Natural killer cell (primary cell): Measurements from ENCODE around the gene ST6GALNAC2. TPM values are rescaled to one million over a fixed set of nuclear protein-coding genes. Genes with fewer than 3 reads are reported as not detected.
A peak's percentile ranks its signal among the peaks of the same experiment; 100 is the strongest.
"Not testable (repeated sequence)": the region's sequence is repeated elsewhere in the genome, so short reads cannot be mapped to it uniquely, and the experiment has no call there.

Source experiments
- ATAC-seq, 3 donors: fragments of 150-1000 bp in 2 of 3; fragments of 200-7000 bp in 1 of 3; cut with Tn5 transposase; 1 replicate in 1 of 3; 2 replicates in 2 of 3; pipeline ENCODE4 v1.10.0; 2021; ENCODE audit warnings: mild to moderate bottlenecking in 2 of 3, moderate library complexity in 2 of 3
- DNase-seq, 2 donors: peaks; one replicate each; pipeline versions ENCODE4 v3.0.0 to v3.0.0-alpha.2; 2013 to 2021; ENCODE audit warnings: mixed read lengths in 1 of 2
- H3K27ac ChIP-seq: one replicate; pipeline ENCODE4 v1.5.1; 2013; ENCODE audit warnings: mild to moderate bottlenecking, low read length
- H3K27me3 ChIP-seq: one replicate; pipeline ENCODE4 v1.6.1; 2013; ENCODE audit warnings: low read length; ENCODE audit not compliant: control insufficient read depth, insufficient read depth
- H3K36me3 ChIP-seq: one replicate; pipeline ENCODE4 v1.6.1; 2013; ENCODE audit warnings: low read length; ENCODE audit not compliant: control insufficient read depth, insufficient read depth
- H3K4me1 ChIP-seq: one replicate; pipeline ENCODE4 v1.6.1; 2013; ENCODE audit warnings: low read length; ENCODE audit not compliant: control insufficient read depth, insufficient read depth
- H3K4me3 ChIP-seq: one replicate; pipeline ENCODE4 v1.5.1; 2013; ENCODE audit warnings: low read length
- H3K9me3 ChIP-seq: one replicate; pipeline ENCODE4 v1.6.1; 2013; ENCODE audit warnings: low read length; ENCODE audit not compliant: control insufficient read depth, insufficient read depth
- H3K27ac Mint-ChIP-seq, 2 donors: one replicate each; pipeline ENCODE4 v1.8.0; 2022; ENCODE audit warnings: mild to moderate bottlenecking in 2 of 2, mixed read lengths in 2 of 2, moderate library complexity in 1 of 2
- H3K27me3 Mint-ChIP-seq, 2 donors: one replicate each; pipeline ENCODE4 v1.8.0; 2022; ENCODE audit warnings: low read depth in 2 of 2, mixed read lengths in 2 of 2
- H3K36me3 Mint-ChIP-seq: one replicate; pipeline ENCODE4 v1.8.0; 2022; ENCODE audit warnings: mixed read lengths
- H3K4me1 Mint-ChIP-seq, 2 donors: one replicate each; pipeline ENCODE4 v1.8.0; 2022; ENCODE audit warnings: mixed read lengths in 2 of 2
- H3K4me3 Mint-ChIP-seq: one replicate; pipeline ENCODE4 v1.8.0; 2022; ENCODE audit warnings: mild to moderate bottlenecking, moderate library complexity, mixed read lengths
- H3K9me3 Mint-ChIP-seq, 2 donors: one replicate each; pipeline ENCODE4 v1.8.0; 2022; ENCODE audit warnings: mixed read lengths in 2 of 2
- CTCF ChIP-seq: fragments of 200-600 bp; IDR thresholded peaks from one replicate; pipeline ENCODE4 v1.8.0; 2022; ENCODE audit warnings: antibody characterized with exemption
- WGBS: methylation state at CpG from one replicate; pipeline ENCODE4 v1.1.7; 2013; ENCODE audit warnings: missing lambda C conversion rate; ENCODE audit not compliant: insufficient coverage; 5-methylcytosine and 5-hydroxymethylcytosine counted together
- intact Hi-C: fragments of 100-400 bp; cut with micrococcal nuclease; formaldehyde crosslinking; loops from one replicate; pipeline ENCODE4 v1.14.2; 2022
- total RNA-seq, 4 donors: library from RNA; stranded (reverse); fragments of 120-200 nt in 1 of 4; gene quantifications; one replicate each; pipeline versions ENCODE4 v1.2.3 to v1.2.4, GENCODE V29; 2013 to 2022

The ST6GALNAC2 gene
- total RNA-seq, 3 donors from 2014 or later (not counting 1 experiment from before 2014, with no cell fraction given), result 0.65 TPM; not detected in 2

GRCh38 chr17:76536511-76537287 lies 49.0 kb downstream of the ST6GALNAC2 start:
- Histone ChIP-seq H3K36me3 (no peaks in the 10 kb centered on the region), H3K4me3 (no peak overlapping the region), H3K27me3 (peaks cover 24% of the 10 kb centered on the region), H3K4me1 (peaks cover 9% of the 10 kb centered on the region), H3K27ac (no peak overlapping the region), H3K9me3 (no peaks in the 10 kb centered on the region)
- no peak for ATAC-seq
- H3K9me3 Mint-ChIP-seq, result no peaks in the 10 kb centered on the region
- H3K4me1 Mint-ChIP-seq, result no peaks in the 10 kb centered on the region
- intact Hi-C loops, result no loop called here
- H3K4me3 Mint-ChIP-seq, result peak overlapping the region; percentile 21
- no peak for TF ChIP-seq CTCF
- DNase-seq, result no peak
- H3K27ac Mint-ChIP-seq, result no peak overlapping the region
- WGBS, result 78% methylated on average over 22 of the region's 25 CpGs
- H3K36me3 Mint-ChIP-seq, result no peaks in the 10 kb centered on the region
- peaks cover 11 to 29% of the 10 kb centered on the region in 2 donors for H3K27me3 Mint-ChIP-seq

GRCh38 chr17:76535788-76536510 lies 49.7 kb downstream of the ST6GALNAC2 start:
- peaks cover 11 to 29% of the 10 kb centered on the region in 2 donors for H3K27me3 Mint-ChIP-seq
- no peak for TF ChIP-seq CTCF
- no peak overlapping the region for H3K4me3 Mint-ChIP-seq
- Histone ChIP-seq H3K27ac (no peak overlapping the region), H3K27me3 (peaks cover 24% of the 10 kb centered on the region), H3K4me1 (peaks cover 14% of the 10 kb centered on the region), H3K9me3 (no peaks in the 10 kb centered on the region), H3K36me3 (no peaks in the 10 kb centered on the region), H3K4me3 (no peak overlapping the region)
- H3K36me3 Mint-ChIP-seq, result no peaks in the 10 kb centered on the region
- H3K4me1 Mint-ChIP-seq, result no peaks in the 10 kb centered on the region
- no peaks in the 10 kb centered on the region for H3K9me3 Mint-ChIP-seq
- WGBS, result 82% methylated on average over 19 of the region's 19 CpGs
- ATAC-seq (no peak), DNase-seq (no peak)
- intact Hi-C loops, result no loop called here
- no peak overlapping the region for H3K27ac Mint-ChIP-seq

- TF ChIP-seq CTCF, result no peak
- Histone ChIP-seq H3K4me1 (peaks cover 18% of the 10 kb centered on the region), H3K27ac (no peak overlapping the region), H3K27me3 (peaks cover 21% of the 10 kb centered on the region), H3K4me3 (no peak overlapping the region), H3K36me3 (no peaks in the 10 kb centered on the region), H3K9me3 (no peaks in the 10 kb centered on the region)
- ATAC-seq (no peak), DNase-seq (no peak)
- no peak overlapping the region for H3K27ac Mint-ChIP-seq
- H3K4me1 Mint-ChIP-seq, result peaks cover 0 to 6% of the 10 kb centered on the region in 2 donors
- H3K9me3 Mint-ChIP-seq, result no peaks in the 10 kb centered on the region
- H3K27me3 Mint-ChIP-seq, result peaks cover 11 to 29% of the 10 kb centered on the region in 2 donors
- no peaks in the 10 kb centered on the region for H3K36me3 Mint-ChIP-seq
- 69% methylated on average over 5 of the region's 7 CpGs for WGBS
- H3K4me3 Mint-ChIP-seq, result no peak overlapping the region
- intact Hi-C loops, result no loop called here
These were observed 50.6 kb downstream of the ST6GALNAC2 start for GRCh38 chr17:76534831-76535732.

GRCh38 chr17:76533640-76534359 lies 51.9 kb downstream of the ST6GALNAC2 start:
- peaks cover 30% of the 10 kb centered on the region for H3K4me1 ChIP-seq
- intact Hi-C loops, H3K4me3 Mint-ChIP-seq, H3K36me3 ChIP-seq, DNase-seq, H3K27ac Mint-ChIP-seq, H3K9me3 Mint-ChIP-seq, H3K36me3 Mint-ChIP-seq, H3K9me3 ChIP-seq, H3K4me3 ChIP-seq, H3K27ac ChIP-seq, ATAC-seq, H3K4me1 Mint-ChIP-seq: not testable (repeated sequence)
- peaks cover under 1 to 21% of the 10 kb centered on the region in 2 donors for H3K27me3 Mint-ChIP-seq
- 94% methylated on average over 7 of the region's 9 CpGs for WGBS
- peaks cover 15% of the 10 kb centered on the region for H3K27me3 ChIP-seq
